ENCODE data around the gene GTPBP8. TPM values are rescaled to one million over a fixed set of nuclear protein-coding genes. Genes with fewer than 3 reads are reported as not detected.

GTPBP8 gene
- total and polyA plus RNA-seq, 10 of the 15 experiments (the other 5 are each of a cell fraction or from before 2014, with no cell fraction given) = 10.3 to 29.0 (median 17.0) TPM

GRCh38 chr3:113021471-113021870, 30.7 kb downstream of the GTPBP8 start:
- BruUV-seq (replicated peaks) = no TSS peak
- ChIA-PET CTCF (interaction anchor here (0.7 to 3.7 kb wide), 4 partner anchors 13 to 287 kb away, joined by 3 to 16 read pairs (median 6); no protein-coding TSS in a partner anchor), RAD21 (ENCODE audit: unreplicated experiment) (no interaction called here), POLR2A (interaction anchor here (0.6 kb wide), 1 partner anchor 13 kb away, joined by 3 read pairs; no protein-coding TSS in a partner anchor), SMC1A (ENCODE audit: uncharacterized antibody, unreplicated experiment) (interaction anchor here (1.0 to 4.1 kb wide), 3 partner anchors 13 to 19 kb away, joined by 3 to 23 read pairs (median 4); no protein-coding TSS in a partner anchor)
- intact Hi-C loops (cut with micrococcal nuclease; ENCODE audit: unreplicated experiment) = no loop called here
- in situ Hi-C loops (cut with MboI) = no loop called here
- DNase-seq (ENCODE audit: low read depth, low spot score) = no peak
- FAIRE-seq = no peak
- no peak overlapping the region for H3K4me3 ChIP-seq
- no peak for ATAC-seq
- TF ChIP-seq ZSCAN29 (IDR thresholded peaks at IDR 0.05) (no peak), POU2F2 (IDR thresholded peaks at IDR 0.05; ENCODE audit: borderline replicate concordance, low read depth, low read length) (no peak), YY1 (IDR thresholded peaks at IDR 0.05; ENCODE audit: low read depth, low read length) (no peak), SPI1 (IDR thresholded peaks at IDR 0.05; ENCODE audit: borderline replicate concordance, insufficient read depth, low read depth, low read length) (no peak), BCL3 (IDR thresholded peaks at IDR 0.05; ENCODE audit: borderline replicate concordance, insufficient read depth, low read depth, low read length, poor library complexity, severe bottlenecking) (no peak), STAT3 (IDR thresholded peaks at IDR 0.05; ENCODE audit: low read depth, low read length) (no peak)
- TF ChIP-seq, protein P1, sequence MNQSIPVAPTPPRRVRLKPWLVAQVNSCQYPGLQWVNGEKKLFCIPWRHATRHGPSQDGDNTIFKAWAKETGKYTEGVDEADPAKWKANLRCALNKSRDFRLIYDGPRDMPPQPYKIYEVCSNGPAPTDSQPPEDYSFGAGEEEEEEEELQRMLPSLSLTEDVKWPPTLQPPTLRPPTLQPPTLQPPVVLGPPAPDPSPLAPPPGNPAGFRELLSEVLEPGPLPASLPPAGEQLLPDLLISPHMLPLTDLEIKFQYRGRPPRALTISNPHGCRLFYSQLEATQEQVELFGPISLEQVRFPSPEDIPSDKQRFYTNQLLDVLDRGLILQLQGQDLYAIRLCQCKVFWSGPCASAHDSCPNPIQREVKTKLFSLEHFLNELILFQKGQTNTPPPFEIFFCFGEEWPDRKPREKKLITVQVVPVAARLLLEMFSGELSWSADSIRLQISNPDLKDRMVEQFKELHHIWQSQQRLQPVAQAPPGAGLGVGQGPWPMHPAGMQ (IDR thresholded peaks at IDR 0.05; ENCODE audit: borderline replicate concordance) = no peak
- no peaks in the 10 kb centered on the region for H4K20me1 ChIP-seq (ENCODE audit: control insufficient read depth, insufficient read depth)
- no peaks in the 10 kb centered on the region; the same call in 2 of the 3 replicates for H3K9me3 ChIP-seq (replicated peaks; ENCODE audit: control insufficient read depth, insufficient read depth, low read length)
- no peak overlapping the region for H2AFZ ChIP-seq (ENCODE audit: control insufficient read depth, low read depth, low read length)
- H3K4me1 ChIP-seq (ENCODE audit: control insufficient read depth, insufficient read depth, low read length) = peaks cover 4% of the 10 kb centered on the region; the same call in 1 of the 2 replicates
- H3K27me3 ChIP-seq (replicated peaks in 1 of 2; ENCODE audit: control insufficient read depth in 2 of 2, insufficient read depth in 2 of 2, low read length in 1 of 2) = no peaks in the 10 kb centered on the region
- H3K36me3 ChIP-seq (ENCODE audit: control insufficient read depth in 2 of 2, insufficient read depth in 2 of 2, low read length in 1 of 2) = peaks cover 0 to 3% of the 10 kb centered on the region in 2 experiments; a peak in 1 of 4 replicates
- no peak overlapping the region for H3K9ac ChIP-seq (ENCODE audit: control insufficient read depth, insufficient read depth, low read length)
- WGBS (ENCODE audit: insufficient coverage, insufficient replicate concordance, low lambda C conversion rate, missing lambda C conversion rate) = 97% methylated on average over 2 of the region's 2 CpGs
- no peak overlapping the region for H3K4me2 ChIP-seq (ENCODE audit: control insufficient read depth, insufficient read depth)
- peaks cover 35% of the 10 kb centered on the region for H3K79me2 ChIP-seq (ENCODE audit: control insufficient read depth, insufficient read depth, low read length)
- H3K27ac ChIP-seq (ENCODE audit: control insufficient read depth, insufficient read depth) = no peak overlapping the region

Measured in GM12878 (cell line).